CD4-positive, alpha-beta T cell (primary cell): Measurements from ENCODE around the gene RETREG1. TPM values are rescaled to one million over a fixed set of nuclear protein-coding genes. Genes with fewer than 3 reads are reported as not detected.

ENCODE experiments used
- ATAC-seq: fragments of 200-7000 bp; cut with Tn5 transposase; one replicate; pipeline ENCODE4 v1.10.0; 2022; ENCODE audit warnings: mild to moderate bottlenecking; ENCODE audit not compliant: poor library complexity
- CTCF ChIA-PET: fragments of 350-600 bp; sonication (Branson Sonifier 250); formaldehyde crosslinking; loops from one replicate; lab custom pipeline; 2021; ENCODE audit warnings: antibody characterized with exemption, inconsistent platforms; lab: Charles Lee
- POLR2A ChIA-PET: fragments of 350-600 bp; sonication (Branson Sonifier 250); formaldehyde crosslinking; loops from one replicate; lab custom pipeline; 2021; ENCODE audit warnings: antibody characterized with exemption, inconsistent platforms; lab: Charles Lee
- DNase-seq, 14 experiments: peaks; one replicate each; pipeline ENCODE4 v3.0.0-alpha.2; 2013 to 2020; ENCODE audit warnings: mixed read lengths in 2 of 14
- H3K27ac ChIP-seq, 2 donors: one replicate each; pipeline versions ENCODE4 v1.5.1 to v1.7.0; 2013; ENCODE audit warnings: low read length in 2 of 2, low read depth in 1 of 2, mild to moderate bottlenecking in 1 of 2
- H3K27me3 ChIP-seq, 2 experiments: 1 replicate in 1 of 2; 2 replicates in 1 of 2; pipeline versions ENCODE4 v1.6.1 to v1.7.0; 2013; ENCODE audit warnings: low read length in 2 of 2, control low read depth in 1 of 2, mild to moderate bottlenecking in 1 of 2, moderate library complexity in 1 of 2; ENCODE audit not compliant: insufficient read depth in 2 of 2, control insufficient read depth in 1 of 2
- H3K36me3 ChIP-seq: one replicate; pipeline ENCODE4 v1.6.1; 2013; ENCODE audit warnings: low read length, control low read depth; ENCODE audit not compliant: insufficient read depth
- H3K4me1 ChIP-seq: one replicate; pipeline ENCODE4 v1.6.1; 2013; ENCODE audit warnings: low read length, control low read depth; ENCODE audit not compliant: insufficient read depth
- H3K4me3 ChIP-seq: one replicate; pipeline ENCODE4 v1.5.1; 2013; ENCODE audit warnings: mild to moderate bottlenecking, low read length, moderate library complexity
- H3K9me3 ChIP-seq, 2 experiments: 1 replicate in 1 of 2; 2 replicates in 1 of 2; pipeline versions ENCODE4 v1.6.1 to v1.7.0; 2013; ENCODE audit warnings: low read length in 2 of 2, mild to moderate bottlenecking in 2 of 2, control low read depth in 1 of 2, moderate library complexity in 1 of 2; ENCODE audit not compliant: control insufficient read depth in 1 of 2, insufficient read depth in 1 of 2
- H3K27ac Mint-ChIP-seq: one replicate; pipeline ENCODE4 v1.8.0; 2020; ENCODE audit warnings: mixed read lengths
- H3K27me3 Mint-ChIP-seq: one replicate; pipeline ENCODE4 v1.8.0; 2021; ENCODE audit warnings: mixed read lengths
- H3K36me3 Mint-ChIP-seq: one replicate; pipeline ENCODE4 v1.8.0; 2021; ENCODE audit warnings: low read depth, mixed read lengths
- H3K4me1 Mint-ChIP-seq: one replicate; pipeline ENCODE4 v1.8.0; 2021; ENCODE audit warnings: low read depth, mixed read lengths
- H3K4me3 Mint-ChIP-seq: one replicate; pipeline ENCODE4 v1.8.0; 2020; ENCODE audit warnings: mild to moderate bottlenecking, mixed read lengths
- H3K9me3 Mint-ChIP-seq: one replicate; pipeline ENCODE4 v1.8.0; 2020; ENCODE audit warnings: mixed read lengths
- intact Hi-C, 2 experiments: fragments of 100-400 bp; cut with DNase I in 1 of 2; cut with micrococcal nuclease in 1 of 2; formaldehyde crosslinking; loops; one replicate each; pipeline versions ENCODE4 v1.15.1 to v1.9.0; 2023 to 2025; cut with DNase I, micrococcal nuclease
- polyA plus RNA-seq, 2 donors: library from polyadenylated mRNA; unstranded; fragments of 120-200 nt; gene quantifications; one replicate each; pipeline ENCODE4 v1.2.1, GENCODE V29; 2013
- total RNA-seq, 174 experiments: library from RNA in 2 of 174; stranded (reverse) in 2 of 174; gene quantifications; one replicate each; pipeline ENCODE4 v1.2.3 and lab custom pipeline; 2021 to 2026
- TF ChIP-seq, protein P1 (sequence below): fragments of 200-600 bp; IDR thresholded peaks from one replicate; pipeline ENCODE4 v1.8.0; 2022; ENCODE audit warnings: antibody characterized with exemption, mild to moderate bottlenecking

RETREG1 gene, protein sequence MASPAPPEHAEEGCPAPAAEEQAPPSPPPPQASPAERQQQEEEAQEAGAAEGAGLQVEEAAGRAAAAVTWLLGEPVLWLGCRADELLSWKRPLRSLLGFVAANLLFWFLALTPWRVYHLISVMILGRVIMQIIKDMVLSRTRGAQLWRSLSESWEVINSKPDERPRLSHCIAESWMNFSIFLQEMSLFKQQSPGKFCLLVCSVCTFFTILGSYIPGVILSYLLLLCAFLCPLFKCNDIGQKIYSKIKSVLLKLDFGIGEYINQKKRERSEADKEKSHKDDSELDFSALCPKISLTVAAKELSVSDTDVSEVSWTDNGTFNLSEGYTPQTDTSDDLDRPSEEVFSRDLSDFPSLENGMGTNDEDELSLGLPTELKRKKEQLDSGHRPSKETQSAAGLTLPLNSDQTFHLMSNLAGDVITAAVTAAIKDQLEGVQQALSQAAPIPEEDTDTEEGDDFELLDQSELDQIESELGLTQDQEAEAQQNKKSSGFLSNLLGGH
- 10 to 100 TPM; 68.9 to 69.7 TPM for total RNA-seq
- polyA plus RNA-seq (2013, experiment 1 of 2), result 33.0 TPM
- 40.7 TPM for polyA plus RNA-seq (2013, experiment 2 of 2)
- total RNA-seq (lab: John Stamatoyannopoulos, UW), result 16.2 to 179 (median 75.9) reads per million in 172 experiments

- Histone ChIP-seq H3K36me3 (no peaks in the 10 kb centered on the region), H3K9me3 (no peaks in the 10 kb centered on the region), H3K27me3 (no peaks in the 10 kb centered on the region), H3K27ac (peak within 1 kb of the TSS; percentile 94 to 95), H3K4me3 (peak within 1 kb of the TSS; percentile 93), H3K4me1 (peaks cover 37% of the 10 kb centered on the region)
- intact Hi-C loops, result loop anchor here (1.0 to 5.0 kb wide), 4 partner anchors 11 to 149 kb away; partner anchors contain the start of gene ZNF622 (in 2 of the 2)
- TF ChIP-seq, protein P1, sequence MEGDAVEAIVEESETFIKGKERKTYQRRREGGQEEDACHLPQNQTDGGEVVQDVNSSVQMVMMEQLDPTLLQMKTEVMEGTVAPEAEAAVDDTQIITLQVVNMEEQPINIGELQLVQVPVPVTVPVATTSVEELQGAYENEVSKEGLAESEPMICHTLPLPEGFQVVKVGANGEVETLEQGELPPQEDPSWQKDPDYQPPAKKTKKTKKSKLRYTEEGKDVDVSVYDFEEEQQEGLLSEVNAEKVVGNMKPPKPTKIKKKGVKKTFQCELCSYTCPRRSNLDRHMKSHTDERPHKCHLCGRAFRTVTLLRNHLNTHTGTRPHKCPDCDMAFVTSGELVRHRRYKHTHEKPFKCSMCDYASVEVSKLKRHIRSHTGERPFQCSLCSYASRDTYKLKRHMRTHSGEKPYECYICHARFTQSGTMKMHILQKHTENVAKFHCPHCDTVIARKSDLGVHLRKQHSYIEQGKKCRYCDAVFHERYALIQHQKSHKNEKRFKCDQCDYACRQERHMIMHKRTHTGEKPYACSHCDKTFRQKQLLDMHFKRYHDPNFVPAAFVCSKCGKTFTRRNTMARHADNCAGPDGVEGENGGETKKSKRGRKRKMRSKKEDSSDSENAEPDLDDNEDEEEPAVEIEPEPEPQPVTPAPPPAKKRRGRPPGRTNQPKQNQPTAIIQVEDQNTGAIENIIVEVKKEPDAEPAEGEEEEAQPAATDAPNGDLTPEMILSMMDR, result no peak
- ChIA-PET CTCF (interaction anchor here (0.8 to 4.1 kb wide), 3 partner anchors 12 to 66 kb away, joined by 3 to 21 read pairs (median 4); no protein-coding TSS in a partner anchor), POLR2A (interaction anchor here (0.6 to 6.4 kb wide), 21 partner anchors 9 to 161 kb away, joined by 3 to 206 read pairs (median 4); no protein-coding TSS in a partner anchor)
- Mint-ChIP-seq H3K4me1 (peaks cover 53% of the 10 kb centered on the region), H3K4me3 (peak within 1 kb of the TSS; percentile 99), H3K36me3 (peaks cover 38% of the 10 kb centered on the region), H3K9me3 (no peaks in the 10 kb centered on the region), H3K27ac (no peak within 1 kb of the TSS), H3K27me3 (no peaks in the 10 kb centered on the region)
- DNase-seq (peak; percentile 70 to 94 (median 87)), ATAC-seq (peak; percentile 70)
These were observed at the start of gene RETREG1 for GRCh38 chr5:16616536-16617273. TSS of gene RETREG1 (minus strand) at chr5:16616997. CDS start at chr5:16616971, 26 bp downstream.

GRCh38 chr5:16666130-16666882 lies 49.5 kb upstream of the RETREG1 start:
- Histone ChIP-seq H3K36me3 (no peaks in the 10 kb centered on the region), H3K27me3 (no peaks in the 10 kb centered on the region), H3K9me3 (no peaks in the 10 kb centered on the region), H3K4me1 (peaks cover 7% of the 10 kb centered on the region), H3K27ac (no peak overlapping the region), H3K4me3 (no peak overlapping the region)
- TF ChIP-seq, protein P1, result no peak
- intact Hi-C loops, result loop anchor here (1.0 to 10.0 kb wide), 4 partner anchors 49 to 177 kb away; partner anchors contain the start of gene RETREG1 (in 2 of the 2)
- Mint-ChIP-seq H3K4me1 (peaks cover 29% of the 10 kb centered on the region), H3K27me3 (no peaks in the 10 kb centered on the region), H3K9me3 (no peaks in the 10 kb centered on the region), H3K36me3 (no peaks in the 10 kb centered on the region), H3K4me3 (no peak overlapping the region), H3K27ac (no peak overlapping the region)
- ATAC-seq (peak; percentile 37), DNase-seq (no peak)
- ChIA-PET CTCF (interaction anchor here (0.6 to 1.4 kb wide), 11 partner anchors 14 to 212 kb away, joined by 3 to 8 read pairs (median 3); partner anchors contain the start of gene RETREG1), POLR2A (interaction anchor here (0.8 to 3.4 kb wide), 7 partner anchors 10 to 199 kb away, joined by 3 to 24 read pairs (median 4); partner anchors contain the start of gene RETREG1)
